Cerebellar nuclear complex (tissue), 1 donor: Measurements from ENCODE around the gene AUTS2.
A peak's percentile ranks its signal among the peaks of the same experiment; 100 is the strongest.

Experiments
- DNase-seq, 2 experiments: peaks; one replicate each; lab custom pipeline; 2025; lab: John Stamatoyannopoulos, UW

The AUTS2 gene

DNA sequence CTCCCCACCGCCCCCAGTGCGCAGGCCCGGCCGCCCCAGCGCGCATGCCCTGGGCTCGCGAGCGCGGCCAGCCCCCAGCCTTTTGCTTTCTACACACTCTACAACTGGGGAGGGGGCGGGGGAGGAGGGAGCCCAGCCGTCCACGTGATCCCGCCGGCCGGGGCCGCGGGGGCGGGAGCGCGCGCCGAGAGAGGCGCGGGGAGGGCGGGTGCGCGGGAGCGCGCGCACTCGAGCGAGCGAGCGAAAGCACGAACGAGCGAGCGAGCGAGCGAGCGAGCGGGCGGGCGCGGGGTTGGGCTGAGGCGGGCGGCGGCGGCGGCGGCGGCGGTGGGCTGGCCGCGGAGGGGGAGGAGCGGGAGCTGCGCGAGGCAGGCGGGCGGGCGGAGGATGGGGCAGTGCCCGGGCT lies at the start of gene AUTS2:
TSS of gene AUTS2 (plus strand) at position 395 of the 406 bp plus-strand sequence. CDS start 1,179 bp downstream, outside the sequence.
- DNase-seq: peak in 1 of 2 experiments; percentile 45

DNA sequence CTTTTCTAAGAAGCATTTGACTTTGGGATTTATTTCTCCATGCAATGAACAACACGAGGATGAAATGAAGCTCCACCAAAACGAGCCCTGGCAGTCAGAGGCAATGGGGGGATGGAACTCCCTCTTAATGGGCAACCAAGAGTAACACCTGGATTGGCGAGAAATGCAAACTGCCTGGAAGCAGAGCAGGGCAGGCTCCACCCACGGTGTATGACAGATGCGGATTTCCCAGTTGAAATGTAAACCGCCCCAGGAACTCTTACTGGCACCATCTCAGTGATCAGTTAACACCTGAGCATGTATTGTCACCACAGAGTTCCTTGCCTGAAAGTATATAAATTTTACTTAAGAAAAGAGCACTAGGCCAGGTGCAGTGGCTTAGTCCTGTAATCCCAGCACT lies 47.3 kb upstream of the AUTS2 start:
- DNase-seq: no peak

DNA sequence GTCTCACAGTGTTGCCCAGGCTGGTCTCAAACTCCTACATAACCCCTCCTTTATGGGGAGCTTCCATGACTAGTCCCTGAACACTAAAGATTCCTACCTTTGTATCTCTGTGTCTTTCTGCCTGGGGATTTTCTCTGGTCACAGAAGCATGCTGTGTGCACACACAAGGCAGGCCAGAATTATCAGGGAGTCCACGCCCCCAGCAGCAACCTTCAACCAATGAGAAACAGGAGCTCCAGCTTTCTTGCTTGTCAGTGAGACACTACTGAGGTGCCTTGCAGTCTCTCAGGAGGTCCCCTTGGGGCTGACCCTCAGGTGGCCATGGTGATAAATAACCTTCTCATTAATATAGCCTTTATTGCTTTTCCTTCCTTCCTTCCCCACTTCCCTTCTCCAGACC lies 45.1 kb upstream of the AUTS2 start:
- DNase-seq: no peak

DNA sequence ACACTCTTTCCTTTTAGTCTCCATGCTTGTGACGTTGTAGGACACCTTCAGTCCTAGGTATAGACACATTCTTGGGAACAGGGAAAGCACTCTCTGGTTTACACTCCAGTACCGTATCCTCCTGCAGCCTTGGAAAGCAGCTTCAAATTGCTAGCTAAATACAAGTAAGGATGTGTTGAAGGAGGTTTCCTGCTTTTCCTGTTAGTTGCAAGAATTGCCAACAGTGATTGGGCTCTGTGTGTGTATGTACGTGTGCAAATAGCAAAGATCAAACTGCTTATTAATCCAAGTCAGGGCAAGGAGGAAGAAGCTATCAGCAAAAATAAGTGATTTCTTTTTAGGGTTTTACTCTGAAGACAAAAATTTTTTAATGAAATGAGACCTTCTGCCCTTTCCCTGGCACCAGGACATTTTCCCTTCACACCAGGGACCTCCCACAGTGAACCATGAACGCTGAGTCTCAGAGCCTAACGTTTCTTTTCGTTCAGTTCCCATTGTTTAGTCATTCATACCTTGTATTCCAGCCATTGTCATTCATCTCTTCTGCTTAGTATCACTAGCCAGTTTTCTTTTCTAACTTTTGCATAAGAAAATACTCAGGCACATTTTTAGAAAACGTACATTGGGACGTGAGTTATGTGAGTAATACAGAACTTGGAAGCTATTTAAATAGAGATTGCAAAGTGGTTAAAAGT lies 36.9 kb upstream of the AUTS2 start:
- DNase-seq: no peak

DNA sequence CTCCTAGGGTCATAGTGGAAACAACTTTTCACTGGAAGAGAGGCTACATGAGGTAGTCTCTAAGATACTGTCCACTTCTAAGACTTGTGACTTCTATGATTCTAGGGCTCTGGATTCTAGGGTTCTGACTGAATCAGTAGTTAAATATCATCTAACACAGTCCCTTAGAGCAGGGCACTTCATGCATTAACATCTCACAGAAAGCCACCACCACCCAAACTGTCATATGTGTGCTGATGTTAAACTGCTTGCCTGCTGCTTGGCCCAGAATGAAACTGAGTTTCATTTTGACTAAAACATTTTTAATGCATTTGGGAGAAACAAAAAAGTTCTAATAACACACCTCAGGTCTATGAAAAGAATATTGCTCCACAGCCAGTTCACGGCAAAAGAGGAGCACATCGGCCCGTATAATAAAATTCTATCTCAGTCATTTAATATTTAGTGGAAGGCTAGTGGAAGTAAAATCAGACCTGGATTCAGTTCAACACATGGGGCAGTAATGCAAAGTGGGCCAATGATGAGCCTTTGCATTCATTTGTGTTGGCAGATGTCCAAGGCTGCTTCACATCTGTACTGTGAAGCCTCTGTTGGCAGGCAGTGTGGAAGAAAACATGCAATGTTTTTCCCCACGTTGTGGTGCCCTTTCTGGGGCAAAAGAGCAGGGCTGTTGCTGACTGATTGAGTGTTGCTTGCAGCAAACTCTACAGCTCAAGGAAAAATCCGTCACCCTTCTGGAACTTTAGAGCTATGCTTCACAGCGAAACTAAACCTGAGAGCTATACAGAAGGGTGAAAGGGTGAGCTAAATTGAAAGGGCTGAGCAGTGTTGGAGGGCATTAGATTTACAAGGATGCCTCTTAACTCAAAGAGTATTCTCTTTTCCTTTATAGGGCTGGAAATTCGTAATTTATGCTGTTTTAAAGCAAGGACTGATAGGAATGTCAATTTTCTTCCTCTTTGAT lies 33.5 kb upstream of the AUTS2 start:
- no peak for DNase-seq

DNA sequence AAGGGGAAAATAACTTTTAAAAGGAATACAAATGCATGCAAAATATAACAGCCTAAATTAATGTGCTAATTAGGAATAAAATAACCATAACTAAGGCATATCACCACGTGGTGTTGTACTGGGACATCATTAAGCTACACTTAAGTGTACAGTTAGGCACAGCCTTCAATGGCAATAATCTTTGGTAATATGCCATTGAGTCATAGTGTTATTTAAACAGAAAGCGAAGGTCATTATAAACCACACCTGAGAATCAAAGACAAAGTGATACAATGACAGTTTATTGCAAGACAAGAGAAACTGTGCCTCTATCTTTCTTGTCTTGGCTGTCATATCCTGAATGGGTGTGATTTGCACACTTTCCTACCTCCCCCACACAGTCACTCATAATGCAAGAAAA lies 30.5 kb upstream of the AUTS2 start:
- no peak for DNase-seq

DNA sequence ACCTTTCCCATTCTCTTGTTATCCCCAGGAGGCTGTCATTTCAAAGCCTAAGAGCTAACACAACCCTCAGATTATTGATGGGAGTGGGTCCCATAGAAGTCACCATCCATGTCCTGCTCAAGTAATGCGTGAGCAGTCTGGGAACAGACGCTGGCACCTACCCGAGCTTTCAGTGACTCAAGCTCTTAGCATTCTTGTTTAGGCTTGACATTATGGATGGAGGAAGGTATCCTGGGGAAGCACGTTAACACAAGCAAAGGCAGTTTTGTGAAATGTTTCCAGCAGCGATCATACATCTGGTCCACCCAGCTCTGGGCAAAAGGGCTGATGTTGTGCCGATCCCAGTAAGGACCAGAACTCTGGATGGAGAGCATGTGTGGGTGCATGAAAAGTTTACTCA lies 30.0 kb upstream of the AUTS2 start:
- DNase-seq: no peak

DNA sequence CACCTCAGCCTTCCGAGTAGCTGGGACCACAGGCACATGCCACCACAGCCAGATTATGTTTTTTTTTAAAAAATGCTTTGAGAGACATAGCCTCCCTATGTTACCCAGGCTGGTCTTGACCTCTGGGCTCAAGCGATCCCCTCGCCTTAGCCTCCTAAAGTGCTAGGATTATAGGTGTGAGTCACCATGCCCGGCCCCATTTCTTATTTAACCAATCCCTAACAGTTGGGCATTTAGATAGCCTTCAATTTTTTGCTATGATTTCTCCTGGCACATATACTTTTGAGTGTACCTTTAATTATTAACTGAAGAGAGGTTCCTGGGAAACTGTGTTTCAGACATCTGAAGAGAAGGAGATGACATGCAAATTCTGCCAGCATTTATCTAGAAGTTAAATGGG lies 22.6 kb upstream of the AUTS2 start:
- DNase-seq: no peak

DNA sequence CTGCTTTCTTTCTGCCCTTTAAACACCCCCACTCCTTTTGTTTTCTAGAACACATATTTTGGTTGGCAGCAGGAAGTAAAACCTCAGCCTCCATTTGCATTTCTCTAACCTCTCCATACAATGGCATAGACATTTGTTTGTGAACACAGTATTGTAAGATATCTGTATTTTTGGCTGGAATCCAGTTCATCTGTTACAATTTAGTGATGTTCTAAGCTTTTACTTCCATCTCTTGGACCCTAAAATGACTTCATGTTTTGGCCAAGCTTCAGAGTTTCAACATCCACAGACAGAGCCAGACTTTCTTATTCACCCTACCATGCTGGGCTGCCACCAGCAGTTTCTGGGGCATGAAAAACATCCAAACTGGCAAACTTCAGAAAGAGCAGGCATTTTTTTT lies 21.1 kb upstream of the AUTS2 start:
- no peak for DNase-seq

DNA sequence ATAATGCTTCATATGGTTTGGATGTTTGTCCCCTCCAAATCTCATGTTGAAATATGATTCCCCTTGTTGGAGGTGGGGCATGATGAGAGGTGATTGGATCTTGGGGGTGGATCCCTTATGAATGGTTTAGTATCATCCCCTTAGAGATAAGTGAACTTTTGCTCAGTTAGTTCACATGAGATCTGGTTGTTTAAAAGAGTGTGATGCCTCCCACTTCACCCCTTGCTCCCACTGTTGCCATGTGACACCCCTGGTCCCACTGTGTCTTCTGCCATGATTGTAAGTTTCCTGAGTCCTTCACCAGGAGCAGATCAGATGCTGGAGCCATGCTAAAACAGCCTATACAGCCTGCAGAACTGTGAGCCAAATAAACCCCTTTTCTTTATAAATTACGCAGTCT lies 13.1 kb upstream of the AUTS2 start:
- no peak for DNase-seq

DNA sequence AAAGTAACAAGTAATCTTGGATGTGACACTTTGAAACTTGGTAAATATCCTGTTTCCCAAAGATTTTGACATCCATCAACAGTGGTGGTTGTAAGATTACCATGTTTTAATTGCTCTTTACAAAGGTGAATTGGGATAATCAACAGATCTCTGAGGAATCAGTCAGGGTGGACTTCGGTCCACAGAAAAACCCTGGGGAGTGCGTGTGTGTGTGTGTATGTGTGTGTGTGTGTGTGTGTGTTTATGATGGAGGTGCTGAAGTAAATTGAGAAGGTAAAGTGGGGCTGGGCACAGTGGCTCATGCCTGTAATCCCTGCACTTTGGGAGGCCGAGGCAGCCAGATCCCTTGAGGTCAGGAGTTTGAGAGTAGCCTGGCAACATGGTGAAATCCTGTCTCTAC lies 12.0 kb upstream of the AUTS2 start:
- DNase-seq: no peak

DNA sequence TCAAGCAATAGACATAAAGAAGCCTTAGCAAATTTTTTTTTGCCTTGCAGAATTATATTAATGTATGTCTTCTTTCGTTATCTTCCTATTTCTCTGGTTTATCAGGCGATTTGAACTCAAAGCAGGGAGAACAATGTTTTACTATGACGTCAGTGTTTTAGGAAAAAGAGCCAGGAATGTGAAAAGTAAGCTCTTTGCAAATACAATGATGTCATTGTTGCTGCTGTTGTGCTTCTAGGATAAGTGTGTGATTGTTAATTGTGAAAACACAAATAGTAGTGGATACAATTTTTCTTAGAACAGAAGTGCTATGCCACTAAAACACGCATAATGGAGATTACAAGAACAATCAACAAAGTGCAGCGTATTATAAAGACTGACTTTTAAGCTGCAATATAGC lies 9.5 kb upstream of the AUTS2 start:
- DNase-seq: no peak

DNA sequence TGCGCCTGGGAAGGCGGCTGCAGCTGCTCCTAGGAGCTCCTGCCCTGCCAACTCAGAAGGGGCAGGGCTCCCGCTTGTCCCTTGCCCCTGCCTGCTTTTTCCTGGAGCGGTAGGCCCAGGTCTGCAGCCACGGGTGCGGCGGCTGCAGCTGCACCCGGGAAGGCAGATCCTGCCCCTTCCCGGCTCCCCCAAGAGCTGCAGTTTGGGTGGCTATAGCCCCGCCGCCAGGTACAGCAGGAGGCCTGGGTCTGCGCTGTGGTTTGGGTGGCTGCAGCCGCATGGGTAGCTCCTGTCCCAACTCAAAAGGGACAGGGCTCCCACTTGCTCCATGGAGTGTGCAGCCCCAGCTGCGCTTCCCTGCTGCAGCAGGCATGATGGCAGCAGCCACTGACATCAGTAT lies 6.5 kb upstream of the AUTS2 start:
- no peak for DNase-seq

DNA sequence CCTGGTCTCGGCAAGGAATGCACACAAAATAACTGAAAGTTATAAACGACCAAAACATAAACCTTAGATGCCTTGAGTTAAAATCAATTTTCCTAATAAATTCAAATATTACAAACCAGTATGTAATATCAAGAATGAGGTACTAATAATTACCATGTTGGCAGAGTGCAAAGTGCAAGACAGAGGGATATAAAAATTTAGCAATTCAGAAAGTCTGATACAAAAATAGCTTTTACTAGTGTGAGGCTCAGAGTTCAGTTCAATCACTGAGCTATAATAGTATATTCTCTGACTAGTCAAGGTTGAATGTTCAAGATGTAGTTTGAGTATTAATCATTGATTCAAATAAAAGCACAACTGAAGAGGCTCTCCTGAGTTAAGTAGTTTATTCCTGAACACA lies 4.8 kb upstream of the AUTS2 start:
- no peak for DNase-seq

DNA sequence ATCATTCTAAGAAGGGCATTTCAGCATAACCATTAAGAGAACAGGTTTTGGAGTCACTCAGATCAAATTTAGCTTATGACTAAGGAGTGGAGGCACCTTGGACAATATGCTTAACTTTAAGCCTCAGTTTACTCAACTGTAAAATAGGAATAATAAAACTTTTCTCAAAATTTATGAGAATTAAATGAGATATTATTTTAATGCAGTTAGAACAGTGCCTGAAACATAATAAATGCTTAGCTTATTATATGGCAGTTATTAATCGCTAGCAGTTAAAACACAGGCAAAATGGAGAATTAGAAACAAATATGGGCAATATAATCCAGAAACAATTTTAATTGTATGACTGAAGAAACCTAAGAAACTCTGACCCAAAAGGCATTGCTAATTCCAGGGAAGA lies 2.9 kb upstream of the AUTS2 start:
- no peak for DNase-seq

DNA sequence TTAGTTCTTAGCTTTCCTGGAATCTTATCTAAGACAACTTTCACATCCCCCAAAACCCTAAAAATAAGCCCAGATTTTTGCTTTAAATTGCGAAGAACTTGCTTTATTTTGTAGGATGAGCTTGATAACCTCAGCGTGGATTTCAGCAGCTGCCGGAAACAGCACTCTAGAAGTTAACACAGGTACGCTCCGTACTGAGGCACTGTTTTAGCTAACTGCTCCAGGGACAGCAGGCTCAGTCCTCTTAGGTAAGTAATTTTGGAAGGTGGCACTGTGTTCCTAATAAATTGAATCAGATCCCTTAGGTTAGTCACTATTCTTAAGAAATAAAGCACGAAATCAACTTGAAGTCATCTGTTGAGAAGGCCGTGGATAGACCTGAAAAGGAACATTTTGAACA lies 2.2 kb upstream of the AUTS2 start:
- DNase-seq: peak in 1 of 2 experiments; percentile 27

DNA sequence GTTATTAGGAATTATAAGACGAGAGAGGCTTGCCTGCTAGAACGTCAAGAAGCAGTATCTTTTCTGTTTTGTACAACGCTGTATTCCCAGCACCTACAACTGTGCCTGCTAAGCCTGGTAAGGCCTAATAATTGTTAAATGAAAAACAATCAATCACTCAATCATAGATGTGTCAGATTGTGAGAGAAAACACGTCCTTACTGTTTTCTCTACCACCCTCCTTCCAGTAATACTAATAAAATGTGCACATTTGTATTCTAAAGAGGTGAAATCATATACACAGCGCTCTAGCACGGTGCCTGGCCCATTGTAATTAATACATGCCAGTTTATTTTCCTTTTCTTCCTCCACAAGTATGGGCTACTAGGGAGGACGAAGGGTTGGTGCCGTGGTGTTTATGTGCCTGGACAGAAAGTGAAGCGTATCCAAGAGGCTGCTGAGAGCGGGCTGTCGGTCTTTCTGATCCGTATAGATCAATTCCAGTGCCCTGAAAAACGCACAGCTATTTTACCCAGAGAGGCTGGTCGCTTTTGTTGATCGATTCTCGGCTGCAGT lies 1.5 kb upstream of the AUTS2 start:
- DNase-seq: no peak

DNA sequence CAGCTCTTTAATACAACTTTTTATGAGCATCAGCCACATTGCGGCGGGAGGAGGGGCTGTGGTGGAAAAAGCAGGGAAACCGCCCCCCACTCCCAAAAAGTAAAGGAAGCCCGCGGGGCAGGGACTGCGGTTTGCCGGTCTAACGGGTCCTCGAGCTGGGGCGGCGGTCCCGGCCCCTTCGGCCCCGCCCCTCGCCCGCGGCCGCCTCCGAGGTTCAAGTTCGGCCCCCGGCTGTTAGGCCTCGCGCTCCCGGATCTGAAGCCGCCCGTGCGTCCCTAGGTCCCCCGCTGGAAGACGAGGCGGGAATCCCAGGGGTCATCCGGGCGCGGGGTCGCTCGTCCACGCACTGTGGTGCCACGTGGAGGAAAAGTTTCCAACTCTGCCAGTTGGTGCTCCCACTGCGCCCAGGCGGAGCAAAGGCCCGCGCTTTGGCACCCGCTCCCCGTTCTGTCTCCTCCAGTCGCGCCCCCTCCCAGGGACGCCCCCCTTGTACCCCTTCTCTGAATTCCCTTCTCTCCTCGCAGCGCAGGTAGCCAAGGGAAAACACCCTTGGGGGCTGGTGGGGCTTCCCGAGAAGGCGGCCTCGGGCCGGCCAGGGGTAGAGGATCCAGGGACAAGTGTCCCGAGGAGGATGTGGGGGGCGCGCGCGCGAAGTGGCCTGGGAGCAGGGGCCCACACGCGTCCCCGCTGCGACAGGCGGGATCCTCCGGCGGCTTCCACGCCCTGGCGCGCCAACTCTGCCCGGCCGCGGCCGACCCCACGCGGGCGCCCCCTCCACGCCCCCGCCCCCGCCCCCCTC lies 798 bp upstream of the AUTS2 start:
- DNase-seq: no peak

DNA sequence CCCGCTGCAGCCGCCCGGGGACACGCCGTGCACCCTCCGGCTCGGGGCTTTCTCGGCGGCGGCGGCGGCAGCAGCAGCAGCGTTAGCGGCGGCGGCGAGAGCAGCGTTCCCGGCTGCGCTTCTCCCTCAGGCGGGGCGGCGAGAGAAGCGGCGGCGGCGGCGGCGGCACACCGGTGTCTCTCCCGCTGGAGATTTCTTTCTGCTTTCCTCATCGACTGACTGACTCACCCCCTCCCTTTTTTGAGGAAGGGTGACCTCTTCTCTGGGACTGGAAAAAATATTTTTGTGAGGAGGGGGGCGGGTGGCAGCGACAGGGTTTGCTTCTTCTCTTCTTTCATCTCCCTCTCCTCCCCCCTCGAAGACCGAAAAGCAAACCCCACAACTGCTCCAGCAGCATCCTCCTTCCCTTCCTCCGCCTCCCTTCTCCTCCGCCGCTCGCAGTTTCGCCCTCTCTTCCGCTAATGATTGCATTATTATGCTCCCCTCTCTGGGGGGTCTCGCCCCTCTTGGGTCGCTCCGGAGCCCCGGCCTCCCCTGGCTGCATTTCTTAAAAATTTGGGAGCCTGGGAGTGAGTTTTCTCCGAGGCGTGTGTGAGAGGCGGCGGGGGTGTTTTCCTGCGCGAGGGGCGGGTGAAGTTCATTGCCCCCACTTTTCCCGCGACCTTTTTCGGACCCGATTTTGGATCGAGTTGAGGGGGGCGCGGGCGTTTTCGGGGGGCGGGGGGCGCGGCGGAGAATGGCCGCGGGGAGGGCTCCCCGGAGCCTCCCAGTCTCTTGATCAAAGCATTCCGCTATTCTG lies 411 bp downstream of the AUTS2 start:
- no peak for DNase-seq

DNA sequence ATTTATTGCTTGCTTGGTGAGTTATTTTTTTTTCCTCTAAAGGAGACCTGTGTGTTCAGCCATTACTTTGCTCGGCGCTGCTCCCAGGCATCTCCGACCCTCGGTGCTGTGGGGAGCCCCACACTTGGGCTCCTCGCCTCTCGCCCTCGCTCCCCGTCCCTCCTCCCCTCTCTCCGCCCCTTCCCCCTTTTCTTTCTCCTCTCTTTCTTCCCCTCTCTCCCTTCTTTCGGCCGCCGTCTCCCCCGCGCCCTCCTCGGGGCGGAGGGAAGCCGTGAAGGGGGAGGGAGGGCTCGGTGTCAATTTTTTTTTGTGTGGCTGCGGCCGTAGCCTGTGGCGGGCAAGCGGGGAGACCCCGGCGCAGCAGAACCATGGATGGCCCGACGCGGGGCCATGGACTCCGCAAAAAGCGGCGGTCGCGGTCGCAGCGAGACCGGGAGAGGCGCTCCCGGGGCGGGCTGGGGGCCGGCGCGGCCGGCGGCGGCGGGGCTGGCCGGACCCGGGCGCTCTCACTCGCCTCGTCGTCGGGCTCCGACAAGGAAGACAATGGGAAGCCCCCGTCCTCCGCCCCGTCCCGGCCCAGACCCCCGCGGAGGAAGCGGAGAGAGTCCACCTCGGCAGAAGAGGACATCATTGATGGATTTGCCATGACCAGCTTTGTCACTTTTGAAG lies 1.1 kb downstream of the AUTS2 start:
- no peak for DNase-seq
